Activated T-cell treated with anti-CD3 and anti-CD28 coated beads, Interleukin-2, amount 50 U/mL, for 1 hour (primary cell): ENCODE measurements around the gene RAP1A.
"Not testable (repeated sequence)": the region's sequence is repeated elsewhere in the genome, so short reads cannot be mapped to it uniquely, and the experiment has no call there.

ENCODE experiments used
- DNase-seq: peaks from one replicate; pipeline ENCODE4 v3.0.0-alpha.2; 2020

Gene RAP1A

GRCh38 chr1:111739194-111739924 lies 119.8 kb downstream of the RAP1A start, which contains the start of gene INKA2:
Gene INKA2, minus strand, starts transcription at chr1:111739395. Its CDS starts 153 bp downstream, at chr1:111739242.
- peak; percentile 75 for DNase-seq

- peak; percentile 46 for DNase-seq
These were observed 120.6 kb downstream of the RAP1A start for GRCh38 chr1:111739925-111740765.

GRCh38 chr1:111742292-111742691 lies 122.7 kb downstream of the RAP1A start:
- not testable (repeated sequence) for DNase-seq

- no peak for DNase-seq
These were observed 123.5 kb downstream of the RAP1A start for GRCh38 chr1:111742938-111743549.

- DNase-seq, result no peak
These were observed 124.1 kb downstream of the RAP1A start for GRCh38 chr1:111743679-111744101.

GRCh38 chr1:111745675-111746613 lies 126.4 kb downstream of the RAP1A start:
- no peak for DNase-seq

GRCh38 chr1:111746614-111746999 lies 127.0 kb downstream of the RAP1A start:
- DNase-seq, result no peak

GRCh38 chr1:111747282-111747734 lies 127.7 kb downstream of the RAP1A start:
- DNase-seq, result no peak

- no peak for DNase-seq
These were observed 128.4 kb downstream of the RAP1A start for GRCh38 chr1:111747947-111748346.

GRCh38 chr1:111749628-111750027 lies 130.0 kb downstream of the RAP1A start:
- no peak for DNase-seq

GRCh38 chr1:111750856-111751255 lies 131.3 kb downstream of the RAP1A start:
- DNase-seq, result no peak

- DNase-seq, result no peak
These were observed 132.5 kb downstream of the RAP1A start for GRCh38 chr1:111751906-111752575.

- no peak for DNase-seq
These were observed 135.4 kb downstream of the RAP1A start for GRCh38 chr1:111754984-111755330.

- DNase-seq, result peak; percentile 95
These were observed 135.9 kb downstream of the RAP1A start, which contains the start of gene DDX20 for GRCh38 chr1:111755331-111756123. Gene DDX20, plus strand, starts transcription at chr1:111755901. Its CDS starts 24 bp downstream, at chr1:111755925.

- DNase-seq, result no peak
These were observed 136.5 kb downstream of the RAP1A start for GRCh38 chr1:111756124-111756513.

GRCh38 chr1:111758373-111758772 lies 138.8 kb downstream of the RAP1A start:
- no peak for DNase-seq

GRCh38 chr1:111761717-111762116 lies 142.1 kb downstream of the RAP1A start:
- no peak for DNase-seq

GRCh38 chr1:111762332-111762731 lies 142.7 kb downstream of the RAP1A start:
- no peak for DNase-seq
